Thyroid gland (tissue), 4 donors: ENCODE data around the gene ACADM.

Experiments used
- CTCF ChIP-seq, 6 experiments: fragments of 200-600 bp in 3 of 6; fragments of 450-650 bp in 3 of 6; sonication (generic) in 3 of 6; IDR thresholded peaks; one replicate each; pipeline ENCODE4 v1.5.1; 2016 to 2019; ENCODE audit warnings: antibody characterized with exemption in 6 of 6, mild to moderate bottlenecking in 2 of 6, inconsistent platforms in 1 of 6, moderate library complexity in 1 of 6
- POLR2A ChIP-seq, 2 donors: fragments of 450-650 bp; IDR thresholded peaks; one replicate each; pipeline ENCODE4 v1.6.1; 2017; ENCODE audit warnings: antibody characterized with exemption in 2 of 2, mild to moderate bottlenecking in 2 of 2, moderate library complexity in 1 of 2

- TF ChIP-seq CTCF (IDR thresholded peaks at IDR 0.05) (no peak), POLR2A (IDR thresholded peaks at IDR 0.05) (no peak)
Measured at GRCh38 chr1:75745276-75745675, 20.8 kb downstream of the ACADM start.
